Keratinocyte (primary cell): ENCODE measurements around the gene ZFP42.

Source experiments
- CTCF ChIP-seq, 3 experiments: IDR thresholded peaks in 1 of 3; conservative IDR thresholded peaks in 1 of 3; optimal IDR thresholded peaks in 1 of 3; 2 replicates in 2 of 3; 3 replicates in 1 of 3; pipeline versions ENCODE3 to v1.5.1; 2011; ENCODE audit warnings: low read length in 3 of 3, mild to moderate bottlenecking in 3 of 3, moderate library complexity in 2 of 3, control low read depth in 1 of 3, inconsistent platforms in 1 of 3; ENCODE audit not compliant: insufficient read depth in 2 of 3; ENCODE audit errors: extremely low read depth in 1 of 3
- EZH2 ChIP-seq: IDR thresholded peaks from one replicate; pipeline ENCODE4 v1.6.1; 2012; ENCODE audit warnings: inconsistent platforms, mild to moderate bottlenecking, low read length, moderate library complexity

DNA sequence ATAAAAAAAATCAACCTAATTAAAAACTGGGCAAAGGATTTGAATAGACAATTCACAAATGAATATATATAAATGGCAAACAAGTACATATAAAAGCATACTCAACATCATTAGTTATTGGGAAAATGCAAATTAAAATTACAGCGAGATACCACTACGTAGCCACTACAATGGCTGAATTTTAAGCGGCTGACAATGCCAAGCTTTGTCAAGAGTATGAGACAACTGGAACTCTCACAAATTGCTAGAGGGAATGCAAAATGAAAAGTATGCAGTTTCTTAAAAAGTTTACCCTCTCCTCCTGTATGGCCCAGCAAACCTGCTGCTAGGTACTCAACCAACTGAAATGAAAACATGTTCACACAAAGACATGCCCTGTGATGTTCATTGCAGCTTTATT, 34.8 kb downstream of the ZFP42 start:
- TF ChIP-seq CTCF (optimal IDR thresholded peaks at IDR 0.05 in 1 of 3, IDR thresholded peaks at IDR 0.05 in 1 of 3, conservative IDR thresholded peaks at IDR 0.05 in 1 of 3; ENCODE audit: extremely low read depth in 1 of 3, insufficient read depth in 2 of 3, low read length in 3 of 3) = no peak
- no peak for TF ChIP-seq EZH2
